ENCODE data around the gene STEAP3.

Gene STEAP3

GRCh38 chr2:119293900-119294299 lies 70.3 kb downstream of the STEAP3 start:
- no peaks in the 10 kb centered on the region for H3K9me3 Mint-ChIP-seq (ENCODE audit: low read depth)
- H3K27ac Mint-ChIP-seq: no peak overlapping the region
- H3K4me1 Mint-ChIP-seq (ENCODE audit: low read depth): no peaks in the 10 kb centered on the region
- H3K27me3 Mint-ChIP-seq: no peaks in the 10 kb centered on the region
- H3K36me3 Mint-ChIP-seq: no peaks in the 10 kb centered on the region
- no peak overlapping the region for H3K4me3 Mint-ChIP-seq

GRCh38 chr2:119294671-119295070 lies 71.0 kb downstream of the STEAP3 start:
- Mint-ChIP-seq H3K27me3 (no peaks in the 10 kb centered on the region), H3K4me3 (no peak overlapping the region), H3K9me3 (ENCODE audit: low read depth) (no peaks in the 10 kb centered on the region), H3K27ac (no peak overlapping the region), H3K36me3 (no peaks in the 10 kb centered on the region), H3K4me1 (ENCODE audit: low read depth) (no peaks in the 10 kb centered on the region)

GRCh38 chr2:119295688-119296375 lies 72.2 kb downstream of the STEAP3 start:
- H3K27ac Mint-ChIP-seq: no peak overlapping the region
- no peaks in the 10 kb centered on the region for H3K4me1 Mint-ChIP-seq (ENCODE audit: low read depth)
- no peak overlapping the region for H3K4me3 Mint-ChIP-seq
- no peaks in the 10 kb centered on the region for H3K9me3 Mint-ChIP-seq (ENCODE audit: low read depth)
- no peaks in the 10 kb centered on the region for H3K27me3 Mint-ChIP-seq
- peaks cover 8% of the 10 kb centered on the region for H3K36me3 Mint-ChIP-seq

GRCh38 chr2:119301413-119301812 lies 77.8 kb downstream of the STEAP3 start:
- H3K27me3 Mint-ChIP-seq: no peaks in the 10 kb centered on the region
- no peaks in the 10 kb centered on the region for H3K9me3 Mint-ChIP-seq (ENCODE audit: low read depth)
- H3K4me3 Mint-ChIP-seq: no peak overlapping the region
- no peaks in the 10 kb centered on the region for H3K4me1 Mint-ChIP-seq (ENCODE audit: low read depth)
- peaks cover 14% of the 10 kb centered on the region for H3K36me3 Mint-ChIP-seq
- H3K27ac Mint-ChIP-seq: no peak overlapping the region

- no peaks in the 10 kb centered on the region for H3K9me3 Mint-ChIP-seq (ENCODE audit: low read depth)
- no peaks in the 10 kb centered on the region for H3K4me1 Mint-ChIP-seq (ENCODE audit: low read depth)
- H3K36me3 Mint-ChIP-seq: peaks cover 15% of the 10 kb centered on the region
- no peaks in the 10 kb centered on the region for H3K27me3 Mint-ChIP-seq
- H3K4me3 Mint-ChIP-seq: no peak overlapping the region
- no peak overlapping the region for H3K27ac Mint-ChIP-seq
Observed at GRCh38 chr2:119304847-119305246, 81.2 kb downstream of the STEAP3 start.

- Mint-ChIP-seq H3K36me3 (peaks cover 12% of the 10 kb centered on the region), H3K27me3 (no peaks in the 10 kb centered on the region), H3K4me3 (no peak overlapping the region), H3K27ac (no peak overlapping the region), H3K4me1 (ENCODE audit: low read depth) (no peaks in the 10 kb centered on the region), H3K9me3 (ENCODE audit: low read depth) (no peaks in the 10 kb centered on the region)
Observed at GRCh38 chr2:119305497-119306195, 82.0 kb downstream of the STEAP3 start.

GRCh38 chr2:119306196-119306590 lies 82.6 kb downstream of the STEAP3 start:
- Mint-ChIP-seq H3K27me3 (no peaks in the 10 kb centered on the region), H3K4me1 (ENCODE audit: low read depth) (no peaks in the 10 kb centered on the region), H3K4me3 (no peak overlapping the region), H3K27ac (no peak overlapping the region), H3K9me3 (ENCODE audit: low read depth) (no peaks in the 10 kb centered on the region), H3K36me3 (peaks cover 14% of the 10 kb centered on the region)

- peaks cover 15% of the 10 kb centered on the region for H3K36me3 Mint-ChIP-seq
- H3K4me1 Mint-ChIP-seq (ENCODE audit: low read depth): no peaks in the 10 kb centered on the region
- H3K27me3 Mint-ChIP-seq: no peaks in the 10 kb centered on the region
- no peak overlapping the region for H3K4me3 Mint-ChIP-seq
- no peak overlapping the region for H3K27ac Mint-ChIP-seq
- no peaks in the 10 kb centered on the region for H3K9me3 Mint-ChIP-seq (ENCODE audit: low read depth)
Observed at GRCh38 chr2:119307419-119308140, 83.9 kb downstream of the STEAP3 start.

GRCh38 chr2:119308793-119309330 lies 85.2 kb downstream of the STEAP3 start:
- Mint-ChIP-seq H3K27me3 (no peaks in the 10 kb centered on the region), H3K27ac (no peak overlapping the region), H3K36me3 (peaks cover 15% of the 10 kb centered on the region), H3K4me3 (no peak overlapping the region), H3K9me3 (ENCODE audit: low read depth) (no peaks in the 10 kb centered on the region), H3K4me1 (ENCODE audit: low read depth) (no peaks in the 10 kb centered on the region)

GRCh38 chr2:119311371-119311770 lies 87.7 kb downstream of the STEAP3 start:
- Mint-ChIP-seq H3K27me3 (no peaks in the 10 kb centered on the region), H3K36me3 (peaks cover 11% of the 10 kb centered on the region), H3K27ac (no peak overlapping the region), H3K4me3 (no peak overlapping the region), H3K9me3 (ENCODE audit: low read depth) (no peaks in the 10 kb centered on the region), H3K4me1 (ENCODE audit: low read depth) (no peaks in the 10 kb centered on the region)

- Mint-ChIP-seq H3K4me1 (ENCODE audit: low read depth) (no peaks in the 10 kb centered on the region), H3K4me3 (no peak overlapping the region), H3K27ac (no peak overlapping the region), H3K36me3 (peaks cover 9% of the 10 kb centered on the region), H3K27me3 (no peaks in the 10 kb centered on the region), H3K9me3 (ENCODE audit: low read depth) (no peaks in the 10 kb centered on the region)
Observed at GRCh38 chr2:119311831-119312230, 88.2 kb downstream of the STEAP3 start.
